LNCaP clone FGC (cell line): ENCODE measurements around the gene SLC34A1.
"Not testable (repeated sequence)": the region's sequence is repeated elsewhere in the genome, so short reads cannot be mapped to it uniquely, and the experiment has no call there.

Experiments used
- DNase-seq: peaks from one replicate; pipeline ENCODE4 v3.0.0-alpha.2; 2011; ENCODE audit warnings: low read depth
- H3K4me3 ChIP-seq: 2 replicates; pipeline ENCODE4 v1.5.1; 2011; ENCODE audit warnings: mild to moderate bottlenecking, low read depth, low read length, control low read depth
- TF ChIP-seq, protein P1 (sequence below): IDR thresholded peaks from 2 replicates; pipeline ENCODE4 v1.5.1; 2012; ENCODE audit warnings: mild to moderate bottlenecking; ENCODE audit not compliant: control insufficient read depth, insufficient read depth; ENCODE audit errors: extremely low read depth

The SLC34A1 gene

DNA sequence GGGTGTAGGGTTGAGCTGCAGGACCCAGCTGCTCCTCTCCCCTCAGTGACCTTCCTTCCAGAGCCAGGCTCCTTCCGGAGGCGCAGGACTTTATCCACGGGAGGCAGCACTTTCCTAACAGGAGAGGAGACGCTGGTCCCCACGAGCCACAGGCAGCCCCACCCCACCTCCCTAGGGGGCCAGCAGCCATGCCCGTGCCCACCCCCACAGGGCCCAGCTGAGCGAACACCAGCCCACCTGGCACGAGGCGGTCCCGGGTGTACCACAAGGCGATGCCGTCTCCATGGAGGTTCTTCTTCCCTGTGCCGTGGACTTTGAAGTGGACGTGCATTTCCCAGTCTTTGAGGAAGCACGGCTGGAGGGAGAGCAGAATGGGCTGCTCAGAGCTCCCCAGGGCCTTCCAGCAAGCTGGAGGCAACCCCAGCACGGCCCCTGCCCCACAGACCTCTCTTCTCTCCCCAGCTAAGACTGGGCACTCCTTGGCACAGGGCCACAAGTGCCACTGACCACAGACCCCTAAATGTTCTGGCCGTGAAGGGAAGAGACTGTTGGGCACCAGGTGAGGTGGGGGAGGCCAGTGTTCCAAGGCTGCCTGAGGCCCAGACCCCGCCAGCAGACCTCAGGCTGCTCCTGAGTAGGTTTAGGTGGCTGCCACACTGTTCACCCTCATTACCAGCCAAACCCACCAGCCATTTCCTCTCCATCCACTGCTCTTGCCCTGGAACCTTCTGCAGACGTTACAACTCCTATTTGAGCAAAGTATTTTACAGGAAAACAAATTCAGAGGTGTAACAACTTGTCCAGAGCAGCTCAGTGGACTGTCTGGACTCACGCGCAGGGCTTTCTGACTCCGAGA lies 45.8 kb upstream of the SLC34A1 start:
- TF ChIP-seq, protein P1, sequence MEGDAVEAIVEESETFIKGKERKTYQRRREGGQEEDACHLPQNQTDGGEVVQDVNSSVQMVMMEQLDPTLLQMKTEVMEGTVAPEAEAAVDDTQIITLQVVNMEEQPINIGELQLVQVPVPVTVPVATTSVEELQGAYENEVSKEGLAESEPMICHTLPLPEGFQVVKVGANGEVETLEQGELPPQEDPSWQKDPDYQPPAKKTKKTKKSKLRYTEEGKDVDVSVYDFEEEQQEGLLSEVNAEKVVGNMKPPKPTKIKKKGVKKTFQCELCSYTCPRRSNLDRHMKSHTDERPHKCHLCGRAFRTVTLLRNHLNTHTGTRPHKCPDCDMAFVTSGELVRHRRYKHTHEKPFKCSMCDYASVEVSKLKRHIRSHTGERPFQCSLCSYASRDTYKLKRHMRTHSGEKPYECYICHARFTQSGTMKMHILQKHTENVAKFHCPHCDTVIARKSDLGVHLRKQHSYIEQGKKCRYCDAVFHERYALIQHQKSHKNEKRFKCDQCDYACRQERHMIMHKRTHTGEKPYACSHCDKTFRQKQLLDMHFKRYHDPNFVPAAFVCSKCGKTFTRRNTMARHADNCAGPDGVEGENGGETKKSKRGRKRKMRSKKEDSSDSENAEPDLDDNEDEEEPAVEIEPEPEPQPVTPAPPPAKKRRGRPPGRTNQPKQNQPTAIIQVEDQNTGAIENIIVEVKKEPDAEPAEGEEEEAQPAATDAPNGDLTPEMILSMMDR: no peak
- no peak overlapping the region for H3K4me3 ChIP-seq
- DNase-seq: no peak

DNA sequence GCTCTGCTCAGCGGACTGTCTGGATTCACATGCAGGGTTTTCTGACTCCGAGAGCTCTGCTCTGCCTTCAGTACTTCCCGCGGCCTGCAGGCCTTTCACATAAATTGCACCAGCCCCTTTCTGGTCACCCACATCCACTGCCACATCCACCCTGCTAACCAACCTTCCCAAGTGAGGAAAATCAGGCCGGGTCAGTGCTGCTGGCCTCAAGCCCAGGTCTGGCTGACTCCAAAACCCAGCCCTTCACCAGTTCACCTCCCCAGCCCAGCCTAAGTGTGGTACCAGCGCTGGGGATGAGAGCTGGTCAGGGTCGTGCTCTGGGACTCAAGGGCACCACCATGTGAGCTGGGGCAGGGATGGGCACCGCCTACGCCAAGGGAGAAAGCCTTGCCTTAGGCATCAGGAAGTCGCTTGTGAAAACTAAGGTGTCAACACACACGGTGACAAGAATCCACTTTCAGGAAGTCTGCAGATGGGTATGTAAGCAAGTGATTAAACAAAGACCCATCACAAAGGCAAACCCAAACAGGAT lies 45.1 kb upstream of the SLC34A1 start:
- H3K4me3 ChIP-seq: no peak overlapping the region
- DNase-seq: peak; percentile 47
- TF ChIP-seq, protein P1: no peak

DNA sequence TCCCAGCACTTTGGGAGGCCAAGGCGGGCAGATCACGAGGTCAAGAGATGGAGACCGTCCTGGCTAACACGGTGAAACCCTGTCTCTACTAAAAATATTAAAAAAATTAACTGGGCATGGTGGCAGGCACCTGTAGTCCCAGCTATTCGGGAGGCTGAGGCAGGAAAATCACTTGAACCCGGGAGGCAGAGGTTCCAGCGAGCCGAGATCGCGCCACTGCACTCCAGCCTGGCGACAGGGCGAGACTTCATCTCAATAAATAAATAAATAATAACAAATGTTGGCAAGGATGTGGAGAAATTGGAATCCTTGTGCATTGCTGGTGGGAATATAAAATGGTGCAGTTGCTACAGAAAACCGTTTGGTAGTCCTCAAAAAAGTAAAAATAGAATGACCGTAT lies 41.2 kb upstream of the SLC34A1 start:
- not testable (repeated sequence) for DNase-seq, H3K4me3 ChIP-seq

DNA sequence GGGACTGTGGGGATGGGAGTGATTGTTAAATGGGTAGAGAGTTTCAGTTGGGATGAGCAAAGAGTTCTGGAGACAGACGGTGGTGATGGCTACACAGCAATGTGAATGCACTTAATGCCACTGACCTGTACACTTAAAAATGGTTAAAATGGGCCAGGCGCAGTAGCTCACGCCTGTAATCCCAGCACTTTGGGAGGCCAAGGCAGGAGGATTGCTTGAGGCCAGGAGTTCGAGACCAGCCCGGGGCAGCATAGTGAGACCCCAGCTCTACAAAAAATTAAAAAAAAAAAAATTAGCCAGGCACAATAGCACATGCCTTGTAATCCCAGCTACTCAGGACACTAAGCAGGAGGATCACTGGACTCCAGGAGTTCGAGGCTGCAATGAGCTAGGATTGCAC lies 40.5 kb upstream of the SLC34A1 start:
- TF ChIP-seq, protein P1: no peak
- H3K4me3 ChIP-seq: no peak overlapping the region
- no peak for DNase-seq

DNA sequence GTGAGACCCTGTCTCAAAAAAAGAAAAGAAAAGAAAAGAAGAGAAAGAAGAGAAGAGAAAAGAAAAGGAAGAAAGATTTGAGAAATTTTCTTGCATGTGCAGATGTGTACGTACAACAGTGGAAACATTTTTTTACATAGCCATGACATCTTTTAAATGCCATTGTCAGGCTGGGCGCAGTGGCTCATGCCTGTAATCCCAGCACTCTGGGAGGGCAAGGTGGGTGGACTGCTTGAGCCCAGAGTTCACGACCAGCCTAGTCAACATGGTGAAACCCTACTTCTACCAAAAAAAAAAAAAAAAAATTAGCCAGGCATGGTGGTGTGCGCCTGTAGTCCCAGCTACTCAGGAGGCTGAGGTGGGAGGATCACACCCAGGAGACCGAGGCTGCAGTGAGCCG lies 39.3 kb upstream of the SLC34A1 start:
- TF ChIP-seq, protein P1: no peak
- DNase-seq: no peak
- H3K4me3 ChIP-seq: no peak overlapping the region

DNA sequence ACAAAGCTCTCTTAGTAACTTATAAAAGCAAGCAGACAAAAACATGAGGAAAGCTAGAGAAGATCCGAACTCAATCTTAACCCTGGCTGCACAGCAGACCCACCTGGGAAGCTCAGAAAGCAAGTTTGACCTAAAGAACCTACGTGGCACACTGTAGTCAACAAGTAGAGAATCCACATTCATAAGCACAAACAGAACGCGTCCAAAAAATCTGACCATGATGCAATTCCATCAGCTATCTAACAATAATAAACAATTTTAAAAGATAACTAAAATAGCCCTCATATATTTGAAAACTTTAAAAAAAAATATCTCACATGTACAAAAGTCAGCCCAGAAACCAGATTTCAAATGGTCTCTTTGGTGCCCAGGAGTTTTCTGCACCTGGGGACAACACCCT lies 37.4 kb upstream of the SLC34A1 start:
- TF ChIP-seq, protein P1: no peak
- no peak overlapping the region for H3K4me3 ChIP-seq
- DNase-seq: no peak

DNA sequence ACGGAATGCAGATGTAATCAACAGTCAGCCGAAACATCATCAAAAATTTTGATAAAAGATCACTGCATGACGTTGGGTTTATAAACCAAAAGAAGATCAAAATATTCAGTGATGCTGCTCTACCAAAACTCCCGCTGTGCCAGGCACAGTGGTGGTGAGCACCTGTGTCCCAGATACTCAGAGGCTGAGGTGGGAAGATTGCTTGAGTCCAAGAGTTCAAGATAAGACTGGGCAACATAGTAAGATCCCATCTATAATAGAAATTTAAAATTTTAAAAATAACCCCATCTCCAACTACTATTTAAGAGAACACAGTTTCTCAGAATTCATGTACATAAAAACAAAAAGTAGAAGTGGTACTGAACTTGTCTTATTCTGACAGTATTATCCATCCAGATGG lies 36.5 kb upstream of the SLC34A1 start:
- DNase-seq: no peak
- TF ChIP-seq, protein P1: no peak
- no peak overlapping the region for H3K4me3 ChIP-seq
